ENCODE results near the gene LRRN2. TPM values are rescaled to one million over a fixed set of nuclear protein-coding genes. Genes with fewer than 3 reads are reported as not detected.

Gene LRRN2
- total and polyA plus RNA-seq, 9 of the 15 experiments (the other 6 are each of a cell fraction or from before 2014, with no cell fraction given) = 0.05 TPM; not detected in 8

DNA sequence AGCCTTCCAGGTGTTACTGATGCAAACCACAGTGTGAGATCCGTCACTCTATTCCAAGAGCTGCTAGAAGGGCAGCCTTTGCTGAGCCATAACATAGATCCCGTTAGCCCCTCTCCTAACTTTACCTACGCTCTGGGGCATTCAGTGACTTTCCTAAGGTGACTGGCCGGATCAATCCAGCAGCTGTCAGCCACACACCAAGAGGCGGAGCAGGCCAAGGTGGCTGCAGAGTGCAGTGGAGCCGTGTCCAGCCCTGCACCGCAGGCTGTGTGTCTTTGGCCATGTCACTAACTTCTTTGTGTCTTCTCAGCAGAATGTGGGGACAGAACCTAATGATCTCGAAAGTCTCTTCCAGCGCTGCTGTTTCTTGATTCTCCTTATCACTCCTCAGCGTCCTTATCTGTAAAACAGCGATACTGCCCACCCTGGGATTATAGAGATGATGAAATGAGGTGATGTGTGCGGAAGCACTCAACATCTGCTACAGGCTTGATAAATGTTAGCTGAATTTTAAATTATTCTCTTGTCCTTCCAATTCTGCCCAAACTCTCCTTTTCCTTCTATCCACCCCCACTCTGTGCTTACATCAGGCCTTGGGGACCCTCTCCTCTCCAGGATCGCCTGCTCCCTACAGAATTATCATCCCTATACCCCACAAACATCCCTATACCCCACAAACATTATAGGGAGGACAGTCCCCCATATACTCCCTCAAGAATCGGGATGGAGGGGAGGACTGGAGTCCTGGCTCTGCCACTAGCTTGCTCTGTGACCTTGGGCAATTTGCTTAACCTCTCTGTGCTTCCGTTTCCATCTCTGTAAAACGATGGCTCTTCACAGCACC is 25.8 kb upstream of the LRRN2 start (continued):
- TF ChIP-seq TRIM24 (IDR thresholded peaks at IDR 0.05) (peak; percentile 99), JUN (IDR thresholded peaks at IDR 0.05; ENCODE audit: borderline replicate concordance, low read depth, low read length) (peak; percentile 81), JUN (CRISPR knock-in tag; IDR thresholded peaks at IDR 0.05; ENCODE audit: borderline replicate concordance) (no peak), ZNF121 (CRISPR knock-in tag; conservative IDR thresholded peaks at IDR 0.05) (no peak), HMG20A (CRISPR knock-in tag; conservative IDR thresholded peaks at IDR 0.05) (no peak), ZNF695 (CRISPR knock-in tag; IDR thresholded peaks at IDR 0.05) (0 out of 2 replicates have a peak, but pooled peaks have one; percentile 4), RBM34 (IDR thresholded peaks at IDR 0.05; ENCODE audit: borderline replicate concordance, insufficient read depth, low read length) (no peak), SMARCE1 (IDR thresholded peaks at IDR 0.05) (peak; percentile 98), ZNF592 (IDR thresholded peaks at IDR 0.05) (peak; percentile 78), ZNF518B (CRISPR knock-in tag; IDR thresholded peaks at IDR 0.05) (no peak), SREBF2 (CRISPR knock-in tag; IDR thresholded peaks at IDR 0.05) (no peak), SMARCA5 (IDR thresholded peaks at IDR 0.05) (peak; percentile 99), HLTF (IDR thresholded peaks at IDR 0.05) (peak; percentile 97), ZNF134 (CRISPR knock-in tag; conservative IDR thresholded peaks at IDR 0.05) (no peak)
- TF ChIP-seq, protein P1, sequence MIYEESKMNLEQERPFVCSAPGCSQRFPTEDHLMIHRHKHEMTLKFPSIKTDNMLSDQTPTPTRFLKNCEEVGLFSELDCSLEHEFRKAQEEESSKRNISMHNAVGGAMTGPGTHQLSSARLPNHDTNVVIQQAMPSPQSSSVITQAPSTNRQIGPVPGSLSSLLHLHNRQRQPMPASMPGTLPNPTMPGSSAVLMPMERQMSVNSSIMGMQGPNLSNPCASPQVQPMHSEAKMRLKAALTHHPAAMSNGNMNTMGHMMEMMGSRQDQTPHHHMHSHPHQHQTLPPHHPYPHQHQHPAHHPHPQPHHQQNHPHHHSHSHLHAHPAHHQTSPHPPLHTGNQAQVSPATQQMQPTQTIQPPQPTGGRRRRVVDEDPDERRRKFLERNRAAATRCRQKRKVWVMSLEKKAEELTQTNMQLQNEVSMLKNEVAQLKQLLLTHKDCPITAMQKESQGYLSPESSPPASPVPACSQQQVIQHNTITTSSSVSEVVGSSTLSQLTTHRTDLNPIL (CRISPR knock-in tag; IDR thresholded peaks at IDR 0.05) = no peak
- TF ChIP-seq, protein P2, sequence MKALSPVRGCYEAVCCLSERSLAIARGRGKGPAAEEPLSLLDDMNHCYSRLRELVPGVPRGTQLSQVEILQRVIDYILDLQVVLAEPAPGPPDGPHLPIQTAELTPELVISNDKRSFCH (CRISPR knock-in tag; IDR thresholded peaks at IDR 0.05) = no peak
- TF ChIP-seq, protein P2 (tag; IDR thresholded peaks at IDR 0.05) = no peak

Data from K562 (cell line).